ENCODE measurements around the gene APOL5.

DNA sequence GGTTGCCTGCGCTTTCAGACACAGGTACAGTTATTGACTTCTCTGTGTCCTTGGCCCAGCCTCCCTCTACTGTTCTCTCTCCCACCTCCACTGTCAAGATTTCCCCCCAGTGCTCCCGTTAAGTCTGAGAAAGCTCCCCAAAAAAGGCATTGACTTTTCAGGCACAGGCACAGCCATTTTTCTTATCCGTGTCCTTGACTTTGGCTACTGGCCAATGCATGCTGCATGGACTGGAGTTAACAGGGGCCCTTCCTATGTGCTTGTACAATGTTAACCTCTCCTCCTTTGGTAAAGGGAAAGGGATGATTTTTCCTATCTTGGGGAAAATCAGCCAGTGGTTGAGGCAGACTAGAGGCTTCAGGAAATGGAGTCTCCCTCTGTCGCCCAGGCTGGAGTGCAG lies 4.3 kb downstream of the APOL5 start:
- TF ChIP-seq POLR2A (IDR thresholded peaks at IDR 0.05), result no peak
- TF ChIP-seq, protein P1, sequence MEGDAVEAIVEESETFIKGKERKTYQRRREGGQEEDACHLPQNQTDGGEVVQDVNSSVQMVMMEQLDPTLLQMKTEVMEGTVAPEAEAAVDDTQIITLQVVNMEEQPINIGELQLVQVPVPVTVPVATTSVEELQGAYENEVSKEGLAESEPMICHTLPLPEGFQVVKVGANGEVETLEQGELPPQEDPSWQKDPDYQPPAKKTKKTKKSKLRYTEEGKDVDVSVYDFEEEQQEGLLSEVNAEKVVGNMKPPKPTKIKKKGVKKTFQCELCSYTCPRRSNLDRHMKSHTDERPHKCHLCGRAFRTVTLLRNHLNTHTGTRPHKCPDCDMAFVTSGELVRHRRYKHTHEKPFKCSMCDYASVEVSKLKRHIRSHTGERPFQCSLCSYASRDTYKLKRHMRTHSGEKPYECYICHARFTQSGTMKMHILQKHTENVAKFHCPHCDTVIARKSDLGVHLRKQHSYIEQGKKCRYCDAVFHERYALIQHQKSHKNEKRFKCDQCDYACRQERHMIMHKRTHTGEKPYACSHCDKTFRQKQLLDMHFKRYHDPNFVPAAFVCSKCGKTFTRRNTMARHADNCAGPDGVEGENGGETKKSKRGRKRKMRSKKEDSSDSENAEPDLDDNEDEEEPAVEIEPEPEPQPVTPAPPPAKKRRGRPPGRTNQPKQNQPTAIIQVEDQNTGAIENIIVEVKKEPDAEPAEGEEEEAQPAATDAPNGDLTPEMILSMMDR (IDR thresholded peaks at IDR 0.05), result no peak
